ENCODE results near the gene EFNB2.

EFNB2 gene, protein sequence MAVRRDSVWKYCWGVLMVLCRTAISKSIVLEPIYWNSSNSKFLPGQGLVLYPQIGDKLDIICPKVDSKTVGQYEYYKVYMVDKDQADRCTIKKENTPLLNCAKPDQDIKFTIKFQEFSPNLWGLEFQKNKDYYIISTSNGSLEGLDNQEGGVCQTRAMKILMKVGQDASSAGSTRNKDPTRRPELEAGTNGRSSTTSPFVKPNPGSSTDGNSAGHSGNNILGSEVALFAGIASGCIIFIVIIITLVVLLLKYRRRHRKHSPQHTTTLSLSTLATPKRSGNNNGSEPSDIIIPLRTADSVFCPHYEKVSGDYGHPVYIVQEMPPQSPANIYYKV

DNA sequence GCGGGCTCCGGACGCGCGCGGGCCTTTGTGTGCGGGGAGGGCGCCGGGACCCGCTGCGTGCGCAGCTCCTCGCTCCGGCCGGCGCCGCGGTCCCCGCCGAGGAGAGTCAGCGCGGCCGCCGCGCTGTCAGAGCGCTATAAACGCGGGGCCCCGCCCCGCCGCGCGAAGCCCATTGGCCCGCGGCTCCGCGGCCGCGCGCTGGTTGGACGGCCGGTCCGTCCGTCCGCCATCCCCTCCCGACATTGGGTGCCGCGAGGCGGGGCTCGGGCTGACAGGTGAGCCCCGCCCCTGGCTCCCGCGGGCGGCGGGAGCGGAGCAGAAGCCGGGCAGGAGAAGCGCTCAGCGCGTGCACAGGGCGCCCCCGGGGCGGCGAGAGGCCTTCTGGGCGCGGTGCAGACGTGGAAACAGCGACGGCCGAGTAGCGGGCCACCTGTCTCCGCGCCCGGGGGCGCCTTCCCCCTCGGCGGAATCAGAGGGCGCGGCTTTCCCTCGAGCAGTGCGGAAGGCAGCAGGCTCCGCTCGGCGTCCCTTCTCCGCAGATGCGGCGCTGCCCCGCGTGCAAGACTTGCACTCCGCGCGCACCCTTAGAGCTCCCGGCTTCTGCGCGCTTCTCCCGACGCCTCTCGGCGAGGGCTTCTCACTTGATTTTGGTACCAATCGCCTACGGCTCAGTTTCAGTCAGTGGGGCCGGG, at the start of gene EFNB2:
EFNB2 (minus strand) TSS at position 111 of the 692 bp plus-strand sequence. CDS start 698 bp downstream, outside the sequence.
- DNase-seq (ENCODE audit: low spot score): peak; percentile 99

DNA sequence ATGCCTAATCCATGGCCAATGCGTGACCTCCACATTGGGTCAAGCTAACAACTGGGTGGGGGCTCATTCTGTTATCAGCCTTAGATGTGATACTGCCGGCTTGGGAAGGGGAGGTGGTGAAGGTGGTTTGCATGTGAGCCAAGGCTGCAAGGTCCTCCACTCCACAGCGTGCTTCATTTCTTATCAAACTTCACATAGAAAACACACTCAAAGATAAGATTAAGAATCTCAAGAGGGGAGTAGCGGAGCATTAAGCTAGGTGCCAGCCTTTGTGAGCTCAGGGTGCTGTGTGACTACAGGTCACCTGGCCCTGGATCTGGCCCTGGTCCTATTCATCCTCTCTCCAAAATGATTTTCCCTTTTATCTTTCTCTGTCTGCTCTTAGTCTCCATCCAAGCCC, 45.8 kb upstream of the EFNB2 start:
- DNase-seq (ENCODE audit: low spot score): no peak

DNA sequence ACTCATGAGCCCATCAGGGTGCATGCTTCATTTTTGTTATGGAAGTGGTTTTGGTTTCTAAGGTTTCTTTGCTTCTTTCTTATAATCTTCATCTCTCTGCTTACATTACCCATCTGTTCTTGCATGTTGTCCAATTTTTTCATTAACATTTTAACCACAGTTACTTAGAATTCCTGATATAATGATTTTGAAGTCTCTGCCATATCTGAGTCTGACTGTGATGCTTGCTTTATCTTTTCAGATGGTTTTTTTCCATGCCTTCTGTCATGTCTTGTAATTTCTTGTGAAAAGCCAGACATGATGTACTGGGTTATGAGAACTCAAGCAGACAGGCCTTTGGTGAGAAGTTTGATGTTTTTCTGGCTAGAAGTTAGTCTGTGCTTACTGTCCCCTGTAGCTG, 40.4 kb upstream of the EFNB2 start:
- DNase-seq (ENCODE audit: low spot score): no peak

DNA sequence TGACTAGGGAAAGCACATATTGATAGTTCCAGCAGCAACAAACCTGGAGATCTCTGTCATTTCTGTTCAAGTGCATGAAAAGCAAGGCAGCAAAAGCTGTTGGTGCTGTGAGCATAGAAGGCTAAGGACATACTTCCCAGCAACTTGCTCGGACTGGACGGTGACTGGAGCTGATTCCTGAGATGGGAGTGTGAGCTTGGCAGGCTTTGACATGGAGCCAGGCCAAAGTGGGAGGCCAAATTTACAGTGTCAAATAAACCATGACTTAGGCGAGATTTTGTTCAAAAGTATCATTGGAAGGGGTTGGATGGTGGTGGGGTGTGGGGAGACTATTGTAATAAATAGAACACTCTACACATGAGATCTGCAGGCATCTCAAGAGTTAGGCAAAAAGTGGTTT, 38.4 kb upstream of the EFNB2 start:
- DNase-seq (ENCODE audit: low spot score): peak; percentile 67

DNA sequence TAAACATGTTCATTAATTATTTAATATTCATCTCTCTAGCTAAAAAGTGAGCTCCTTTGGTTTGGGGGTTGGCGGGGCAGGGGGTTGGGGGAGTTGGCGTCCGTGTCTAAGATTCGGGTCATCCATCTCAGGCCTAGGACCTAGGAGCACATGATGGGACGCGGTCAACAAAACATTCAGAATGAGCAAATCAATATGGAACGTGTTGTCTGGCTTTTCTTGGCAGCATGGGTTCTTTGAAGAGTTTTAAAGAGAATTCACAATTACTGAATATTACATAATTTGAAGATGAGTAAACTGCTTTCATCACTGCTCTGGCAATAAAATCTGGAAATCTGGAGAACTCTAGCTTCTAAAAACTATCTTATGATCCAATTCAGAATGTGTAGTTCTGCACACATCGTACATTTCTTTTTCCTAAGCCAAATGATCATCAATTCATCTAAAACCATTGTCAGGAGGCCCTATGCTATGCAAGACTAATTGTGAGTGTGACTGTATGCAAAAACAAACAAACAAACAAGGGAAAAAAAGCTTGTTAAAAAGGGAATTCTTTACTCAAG, 37.9 kb upstream of the EFNB2 start:
- DNase-seq (ENCODE audit: low spot score): peak; percentile 80

DNA sequence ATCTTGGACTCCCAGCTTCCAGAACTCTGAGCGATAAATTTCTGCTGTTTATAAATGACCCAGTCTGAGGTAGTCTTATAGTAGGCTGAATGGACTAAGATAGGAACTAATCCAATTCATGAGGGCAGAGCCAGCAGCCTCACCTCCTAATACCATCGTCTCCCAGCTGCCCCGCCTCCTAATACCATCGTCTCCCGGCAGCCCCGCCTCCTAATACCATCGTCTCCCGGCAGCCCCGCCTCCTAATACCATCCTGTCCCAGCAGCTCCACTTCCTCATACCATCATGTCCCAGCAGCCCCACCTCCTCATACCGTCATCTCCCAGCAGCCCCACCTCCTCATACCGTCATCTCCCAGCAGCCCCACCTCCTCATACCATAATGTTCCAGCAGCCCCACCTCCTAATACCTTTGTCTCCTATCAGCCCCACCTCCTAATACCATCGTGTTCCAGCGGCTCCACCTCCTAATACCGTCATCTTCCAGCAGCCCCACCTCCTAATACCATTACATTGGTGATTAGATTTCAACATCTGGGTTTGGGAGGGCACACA, 34.9 kb upstream of the EFNB2 start:
- no peak for DNase-seq (ENCODE audit: low spot score)

DNA sequence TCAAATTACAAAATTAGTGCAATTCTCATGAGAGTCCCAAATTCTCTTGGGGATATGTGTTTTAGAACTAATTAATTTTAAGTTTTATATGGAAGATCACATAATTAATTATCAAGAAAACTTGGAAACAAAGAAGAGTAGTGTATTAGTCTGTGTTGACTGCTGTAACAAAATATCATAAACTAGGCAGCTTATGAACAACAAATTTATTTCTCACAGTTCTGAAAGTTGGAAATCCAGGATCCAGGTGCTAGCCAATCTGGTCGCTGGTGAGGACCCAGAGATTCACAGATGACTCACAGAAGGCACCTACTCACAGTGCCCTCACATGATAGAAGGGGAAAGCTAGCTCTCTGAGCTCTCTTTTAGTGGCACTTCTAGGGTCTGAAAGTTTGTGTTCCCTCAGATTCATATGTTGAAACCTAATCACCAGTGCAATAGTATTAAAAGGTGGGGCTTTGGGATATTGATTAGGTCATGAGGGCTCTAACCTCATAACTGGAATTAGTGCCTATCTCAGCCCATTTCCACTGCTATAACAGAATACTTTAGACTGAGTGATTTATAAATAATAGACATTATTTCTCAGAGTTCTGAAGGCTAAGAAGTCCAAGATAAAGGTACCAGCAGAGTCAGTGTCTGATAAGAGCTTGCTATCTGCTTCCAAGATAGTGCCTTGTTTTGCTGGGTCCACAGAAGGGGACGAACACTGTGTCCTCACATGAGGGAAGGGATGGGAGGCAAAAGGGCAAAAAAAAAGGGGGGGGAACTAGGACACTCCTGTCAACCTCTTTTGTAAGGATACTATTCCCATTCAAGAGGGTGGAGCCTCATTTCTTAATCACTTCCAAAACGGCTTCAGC, 34.0 kb upstream of the EFNB2 start:
- no peak for DNase-seq (ENCODE audit: low spot score)

DNA sequence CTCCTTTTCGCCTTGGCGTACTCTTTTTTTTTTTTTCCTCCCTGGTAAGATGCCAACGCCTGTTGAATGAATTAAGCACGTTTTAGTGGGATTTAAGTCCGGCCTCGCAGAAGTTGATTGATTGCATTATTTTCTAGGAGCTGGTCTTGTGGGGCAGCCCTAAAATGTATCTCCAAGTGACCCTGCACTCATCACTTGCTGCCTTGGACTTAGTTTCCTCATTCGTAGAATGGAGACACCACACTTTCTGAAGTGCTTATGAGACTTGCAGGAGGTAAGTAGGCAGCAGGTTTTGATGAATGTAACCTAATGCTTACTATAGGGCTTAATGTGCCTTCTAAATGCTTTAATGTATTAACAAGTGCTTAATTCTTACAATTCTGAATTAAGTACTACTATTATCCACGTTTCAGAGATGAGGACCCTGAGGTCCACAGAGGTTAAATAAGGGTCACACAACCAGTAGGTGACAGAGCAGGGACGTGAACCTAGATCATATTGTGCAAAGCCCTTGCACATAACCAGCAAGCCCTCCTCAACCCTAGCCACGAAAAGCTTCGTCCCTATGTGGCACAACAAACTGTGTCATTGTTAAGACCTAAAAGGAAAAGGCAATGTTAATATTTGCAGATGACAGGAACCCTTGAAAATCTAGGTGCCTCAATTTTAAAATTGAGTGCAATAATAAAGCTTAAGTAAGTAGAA, 33.0 kb upstream of the EFNB2 start:
- DNase-seq (ENCODE audit: low spot score): no peak

DNA sequence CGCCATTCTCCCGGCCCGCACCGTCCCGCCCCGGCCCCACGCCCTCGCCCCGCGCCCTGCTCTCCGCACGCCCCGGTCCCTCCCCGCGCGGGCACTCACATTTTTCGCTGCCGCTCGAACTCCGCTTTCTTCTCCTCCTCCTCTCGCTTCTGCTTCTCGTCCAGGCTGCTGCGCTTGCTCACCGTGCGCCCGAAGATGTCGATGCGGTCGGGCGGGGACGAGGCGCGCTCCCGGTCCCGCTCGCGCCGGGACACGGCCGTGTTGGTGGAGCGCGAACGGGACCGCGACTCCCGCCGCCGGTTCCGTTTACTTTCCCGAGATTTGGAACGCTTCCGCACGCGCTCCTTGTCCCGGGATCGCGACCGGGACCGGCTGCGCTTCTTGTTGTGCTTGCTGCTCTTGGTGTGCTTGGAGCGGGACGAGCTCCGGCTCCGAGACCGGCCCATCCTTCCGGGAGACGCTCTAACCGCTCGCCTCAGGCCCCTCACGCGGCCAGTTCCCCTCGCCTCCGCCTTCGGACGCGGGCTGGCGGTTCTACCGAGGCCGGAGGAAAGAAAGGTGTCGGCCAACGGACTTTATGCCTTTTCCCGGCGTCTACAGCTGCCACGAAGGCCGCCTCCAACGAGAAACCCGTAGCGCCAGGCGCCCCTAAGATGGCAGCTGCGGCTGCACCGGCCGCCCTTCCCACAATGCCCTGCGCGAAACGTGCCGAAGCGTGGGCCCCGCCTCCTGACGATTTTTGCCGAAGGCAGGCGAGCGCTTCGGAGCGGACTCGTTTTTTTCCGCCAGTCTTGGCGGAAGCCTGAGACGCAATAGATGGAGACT, 32.2 kb upstream of the EFNB2 start, which contains the start of gene ARGLU1:
ARGLU1 (minus strand) TSS at position 664 of the 825 bp plus-strand sequence; CDS start at position 446, 218 bp downstream.
- DNase-seq (ENCODE audit: low spot score): peak; percentile 95

DNA sequence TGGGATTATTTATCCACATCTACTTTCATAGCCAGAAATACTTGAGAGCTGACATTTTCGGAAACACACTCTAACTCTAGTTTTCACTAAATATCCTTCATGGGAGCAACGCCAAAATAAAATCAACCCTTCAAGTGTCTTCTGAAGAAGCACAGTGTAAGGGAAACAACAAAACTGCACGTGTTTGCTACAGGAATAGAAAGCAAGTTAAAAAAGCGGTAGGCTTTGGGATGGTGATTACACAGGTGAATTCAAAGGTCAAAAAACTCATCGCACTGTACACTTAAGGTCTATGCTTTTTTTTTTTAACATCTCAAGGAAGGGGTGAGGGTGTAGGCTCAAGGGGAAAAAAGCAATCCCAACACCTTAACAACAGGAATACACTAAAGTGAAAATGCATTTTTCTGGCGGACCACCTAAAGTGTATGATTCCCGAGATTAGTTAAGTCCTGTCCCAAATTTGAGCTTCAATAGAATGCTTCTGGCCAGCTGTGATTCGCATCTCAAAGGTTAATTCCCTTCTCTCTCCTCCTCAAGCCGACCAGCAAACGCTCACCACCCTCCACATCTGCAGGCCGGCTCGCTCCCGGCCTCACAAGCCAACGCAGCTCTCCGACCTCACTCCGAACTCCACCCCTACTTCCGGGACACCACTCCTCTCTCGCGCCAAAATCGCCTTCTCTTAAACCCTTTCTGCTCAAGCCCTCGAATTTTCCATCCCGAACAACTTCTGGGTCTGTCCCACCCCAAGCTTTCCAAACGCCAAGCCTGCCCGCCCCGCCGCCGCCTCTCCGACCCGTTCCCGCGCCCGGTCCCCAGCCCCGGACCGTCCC, 31.4 kb upstream of the EFNB2 start:
- DNase-seq (ENCODE audit: low spot score): peak; percentile 66

DNA sequence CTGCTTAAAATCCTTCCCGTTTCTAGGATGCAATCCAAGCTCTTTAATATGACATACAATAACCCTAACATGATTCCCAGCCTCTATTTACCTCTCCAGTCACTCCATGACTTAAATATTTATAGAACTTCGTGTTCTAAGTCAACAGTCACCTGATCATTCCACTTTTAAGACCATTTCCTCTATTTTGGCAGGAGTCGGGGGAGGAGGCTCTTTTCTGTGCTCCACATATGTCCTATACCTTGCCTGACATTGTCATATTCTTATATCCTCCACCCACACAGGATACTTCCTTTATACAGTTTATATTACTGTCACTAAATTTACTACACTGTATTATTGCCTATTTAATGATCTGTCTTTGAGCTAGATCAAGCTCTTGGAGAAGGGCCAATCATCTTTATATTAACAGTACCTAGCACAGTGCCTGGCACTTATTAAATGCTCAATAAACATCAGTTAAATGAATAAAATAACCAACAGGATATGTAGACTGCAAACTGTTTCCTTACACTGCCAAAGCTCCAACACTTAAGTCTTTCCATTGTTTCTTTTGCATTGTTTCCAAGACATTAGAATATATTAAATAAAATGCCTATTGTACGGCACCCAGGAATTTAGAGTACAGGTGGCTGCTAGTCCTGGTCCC, 29.8 kb upstream of the EFNB2 start:
- DNase-seq (ENCODE audit: low spot score): no peak

DNA sequence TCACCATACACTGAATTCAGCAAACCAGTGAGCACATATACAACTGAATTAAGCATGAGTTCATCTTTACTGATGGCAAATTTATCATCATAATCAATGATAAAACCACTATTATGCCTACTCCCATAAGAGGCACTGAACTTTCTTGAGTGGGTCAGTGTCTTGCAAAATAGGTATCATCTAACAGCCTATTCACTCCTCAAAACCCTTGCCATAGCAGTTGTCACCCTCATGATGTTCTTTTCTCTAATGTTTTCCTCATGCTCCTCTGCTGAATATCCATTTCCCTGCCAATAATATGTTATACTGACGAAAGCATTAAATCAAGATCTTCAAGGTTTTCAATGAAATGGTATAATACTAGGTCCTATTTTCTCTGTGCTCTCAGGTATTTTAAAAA, 26.8 kb upstream of the EFNB2 start:
- no peak for DNase-seq (ENCODE audit: low spot score)

DNA sequence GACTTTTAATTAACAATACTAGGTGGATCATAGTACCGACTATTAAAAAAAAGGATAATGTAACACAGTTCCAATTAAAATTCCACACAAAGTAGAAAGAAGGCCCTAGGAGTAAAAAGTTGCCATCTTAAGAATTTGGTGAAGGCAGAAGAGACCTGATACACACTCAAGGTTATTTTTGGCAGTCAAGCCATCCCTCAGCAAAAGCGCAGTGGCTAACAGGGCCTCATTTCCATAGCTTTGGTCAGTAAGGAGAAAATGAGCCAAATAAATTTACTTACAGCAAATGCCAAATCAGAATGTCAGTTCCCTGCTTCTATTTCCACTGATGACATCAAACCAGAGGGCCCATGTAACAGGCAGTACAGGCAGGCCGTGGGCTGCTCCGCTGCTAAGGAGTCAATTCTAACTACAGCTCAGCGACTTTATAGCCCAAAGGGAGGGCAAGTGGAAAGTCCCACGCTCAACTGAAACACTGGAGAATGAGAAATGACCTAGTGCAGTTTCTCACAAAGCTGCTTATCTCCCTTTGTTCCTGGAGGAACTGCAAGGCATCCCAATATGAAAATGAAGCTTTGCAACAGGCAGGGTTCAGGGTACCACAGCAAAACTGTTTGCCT, 26.2 kb upstream of the EFNB2 start:
- DNase-seq (ENCODE audit: low spot score): no peak

DNA sequence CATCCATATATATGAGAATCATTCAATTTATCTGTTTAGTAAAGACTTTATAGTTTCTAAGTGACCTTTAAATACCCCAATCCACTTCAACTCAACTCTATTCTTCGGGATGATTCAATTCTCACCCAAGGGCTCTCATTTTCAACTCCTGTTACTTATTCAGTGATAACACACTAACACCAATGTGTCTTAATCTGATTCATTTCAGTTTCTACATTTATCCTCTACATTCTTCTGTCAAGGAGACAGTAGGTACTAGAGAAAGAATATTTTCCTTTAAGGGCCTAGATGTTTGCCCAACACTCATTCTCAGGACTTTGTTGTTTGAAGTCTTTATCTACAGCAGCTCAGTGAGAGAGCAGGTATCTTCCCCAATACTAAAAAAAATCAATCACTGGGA, 25.4 kb upstream of the EFNB2 start:
- no peak for DNase-seq (ENCODE audit: low spot score)

DNA sequence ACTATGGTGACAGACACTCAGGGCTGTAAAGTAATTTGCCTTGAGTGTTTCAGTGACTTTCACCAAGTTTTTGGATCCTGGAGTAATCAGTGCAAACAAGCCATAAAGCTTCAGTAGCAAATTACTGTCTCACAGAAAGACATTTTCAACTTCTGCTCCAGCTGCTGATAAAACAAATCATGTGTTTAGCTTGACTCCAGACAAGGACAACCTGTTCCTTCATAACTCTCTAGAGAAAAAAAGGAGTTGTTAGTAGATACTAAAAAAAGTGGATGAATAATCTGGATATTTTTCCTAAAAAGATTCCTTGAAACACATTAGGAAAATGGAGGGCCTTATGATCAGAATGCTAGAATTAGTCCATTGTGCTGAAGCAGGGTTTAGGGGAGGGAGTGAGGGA, 23.1 kb upstream of the EFNB2 start:
- no peak for DNase-seq (ENCODE audit: low spot score)

DNA sequence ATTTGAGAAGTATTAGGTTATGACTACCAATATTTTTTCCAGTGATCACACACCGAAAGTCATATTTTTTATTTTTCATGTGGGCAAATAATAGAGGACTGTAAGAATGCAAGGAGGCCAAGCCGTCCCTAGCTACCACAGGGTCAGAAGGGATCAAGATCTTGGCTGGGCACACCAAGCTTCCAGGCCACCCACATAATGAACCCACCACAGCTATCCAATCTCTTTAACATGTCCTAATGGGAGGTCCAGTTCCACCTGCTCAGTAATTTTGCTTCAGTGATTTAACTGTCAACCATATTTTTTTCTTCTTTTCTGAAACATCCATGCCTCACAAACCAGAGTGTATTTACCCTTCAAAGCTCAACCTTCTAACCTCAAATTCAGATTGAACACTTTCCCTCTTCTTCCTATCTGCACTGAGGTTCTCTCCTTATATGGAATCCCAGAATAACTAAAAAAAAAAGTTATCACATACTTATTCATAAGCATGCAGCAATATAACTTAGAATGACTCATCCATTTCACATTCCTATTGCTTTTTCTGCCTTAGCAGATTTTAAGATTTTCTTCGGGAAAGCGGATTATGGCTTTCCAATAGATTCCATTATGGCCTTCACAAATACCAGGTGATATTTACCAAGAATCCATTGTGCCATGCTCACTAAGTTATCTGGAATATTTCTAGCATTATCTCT, 20.3 kb upstream of the EFNB2 start:
- peak; percentile 20 for DNase-seq (ENCODE audit: low spot score)

DNA sequence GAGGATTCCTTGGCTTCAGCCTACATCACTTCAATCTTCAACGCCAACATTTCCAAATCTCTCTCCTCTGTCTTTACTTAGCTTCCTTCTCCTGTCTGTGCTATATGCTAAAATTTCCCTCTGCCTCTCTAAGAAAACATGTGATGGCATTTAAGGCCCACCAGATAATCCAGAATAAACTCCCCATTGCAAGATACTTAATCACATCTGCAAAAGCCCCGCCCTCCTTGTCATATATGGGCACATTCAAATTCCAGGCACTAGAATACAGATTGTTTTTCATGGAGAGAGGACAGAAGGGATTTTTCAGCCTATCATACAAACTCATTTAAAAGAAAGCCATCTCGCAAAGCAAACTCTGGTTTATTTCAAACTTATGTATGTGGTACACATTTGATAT, 16.3 kb upstream of the EFNB2 start:
- no peak for DNase-seq (ENCODE audit: low spot score)

DNA sequence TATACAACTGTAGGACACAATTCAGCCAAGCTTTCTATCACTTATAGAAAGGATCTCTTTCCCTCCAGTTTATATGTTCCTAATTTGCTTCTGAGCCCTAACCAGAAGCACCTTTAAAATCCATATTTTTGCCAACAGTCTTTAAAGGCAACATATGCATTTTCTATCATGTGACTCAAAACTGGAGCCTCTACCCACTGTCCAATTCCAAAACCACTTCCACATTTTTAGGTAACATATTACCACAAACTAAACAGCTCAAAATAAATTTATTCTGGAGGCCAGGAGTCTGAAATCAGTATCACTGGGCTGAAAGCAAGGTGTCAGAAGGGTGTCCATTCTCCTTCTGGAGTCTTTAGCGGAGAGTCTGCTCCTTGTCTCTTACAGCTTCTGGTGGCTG, 15.9 kb upstream of the EFNB2 start:
- no peak for DNase-seq (ENCODE audit: low spot score)

Measured in AG08395 (cell line).